ENCODE measurements around the gene JPH2.

The JPH2 gene

DNA sequence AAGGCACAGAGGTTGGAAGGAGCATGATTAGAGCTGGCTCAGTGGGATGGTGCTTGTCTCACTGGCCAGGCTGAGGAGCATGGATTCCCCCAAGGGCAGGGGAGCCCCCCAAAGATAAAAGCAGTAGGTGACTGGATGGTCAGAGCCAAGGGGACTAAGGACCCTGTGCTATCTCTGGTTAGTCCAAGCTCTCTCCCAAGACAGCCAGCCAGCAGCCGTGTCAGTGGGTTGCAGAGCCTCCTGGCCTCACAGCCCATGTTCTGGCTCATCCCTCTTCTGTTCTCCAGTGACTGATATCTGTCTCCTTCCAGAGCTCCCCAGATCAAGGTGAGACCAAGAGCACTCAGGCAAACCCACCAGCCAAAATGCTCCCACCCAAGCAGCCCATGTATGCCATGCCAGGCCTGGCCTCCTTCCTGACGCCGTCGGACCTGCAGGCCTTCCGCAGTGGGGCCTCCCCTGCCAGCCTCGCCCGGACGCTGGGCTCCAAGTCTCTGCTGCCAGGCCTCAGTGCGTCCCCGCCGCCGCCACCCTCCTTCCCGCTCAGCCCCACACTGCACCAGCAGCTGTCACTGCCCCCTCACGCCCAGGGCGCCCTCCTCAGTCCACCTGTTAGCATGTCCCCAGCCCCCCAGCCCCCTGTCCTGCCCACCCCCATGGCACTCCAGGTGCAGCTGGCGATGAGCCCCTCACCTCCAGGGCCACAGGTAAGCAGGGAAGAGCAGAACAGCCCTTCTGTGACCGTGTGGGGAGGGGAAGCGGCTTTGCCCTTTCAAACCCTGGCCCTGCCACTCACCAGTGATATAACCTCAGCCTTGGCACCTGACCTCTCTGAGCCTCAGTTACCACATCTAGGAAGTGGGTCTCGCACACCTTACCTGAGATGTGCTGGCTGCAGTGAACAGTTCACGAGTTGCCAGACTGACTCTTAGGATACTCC is 121.3 kb downstream of the JPH2 start:
- H2AFZ ChIP-seq (ENCODE audit: low read depth), result no peak overlapping the region
- H3K4me2 ChIP-seq, result peak overlapping the region; percentile 94; the same call in 1 of the 2 replicates
- no peaks in the 10 kb centered on the region for H3K79me2 ChIP-seq (ENCODE audit: insufficient read depth, low read depth)
- TF ChIP-seq, protein P1, sequence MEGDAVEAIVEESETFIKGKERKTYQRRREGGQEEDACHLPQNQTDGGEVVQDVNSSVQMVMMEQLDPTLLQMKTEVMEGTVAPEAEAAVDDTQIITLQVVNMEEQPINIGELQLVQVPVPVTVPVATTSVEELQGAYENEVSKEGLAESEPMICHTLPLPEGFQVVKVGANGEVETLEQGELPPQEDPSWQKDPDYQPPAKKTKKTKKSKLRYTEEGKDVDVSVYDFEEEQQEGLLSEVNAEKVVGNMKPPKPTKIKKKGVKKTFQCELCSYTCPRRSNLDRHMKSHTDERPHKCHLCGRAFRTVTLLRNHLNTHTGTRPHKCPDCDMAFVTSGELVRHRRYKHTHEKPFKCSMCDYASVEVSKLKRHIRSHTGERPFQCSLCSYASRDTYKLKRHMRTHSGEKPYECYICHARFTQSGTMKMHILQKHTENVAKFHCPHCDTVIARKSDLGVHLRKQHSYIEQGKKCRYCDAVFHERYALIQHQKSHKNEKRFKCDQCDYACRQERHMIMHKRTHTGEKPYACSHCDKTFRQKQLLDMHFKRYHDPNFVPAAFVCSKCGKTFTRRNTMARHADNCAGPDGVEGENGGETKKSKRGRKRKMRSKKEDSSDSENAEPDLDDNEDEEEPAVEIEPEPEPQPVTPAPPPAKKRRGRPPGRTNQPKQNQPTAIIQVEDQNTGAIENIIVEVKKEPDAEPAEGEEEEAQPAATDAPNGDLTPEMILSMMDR (conservative IDR thresholded peaks at IDR 0.05; ENCODE audit: low read depth, low read length), result no peak
- H3K27ac ChIP-seq, result peak overlapping the region; percentile 99; the same call in 1 of the 2 replicates
- H3K36me3 ChIP-seq (ENCODE audit: insufficient read depth), result no peaks in the 10 kb centered on the region
- no peaks in the 10 kb centered on the region for H4K20me1 ChIP-seq (ENCODE audit: insufficient read depth)
- no peak overlapping the region for H3K4me3 ChIP-seq (IDR thresholded peaks at IDR 0.05; ENCODE audit: insufficient read depth, low read depth, low read length)
- H3K4me1 ChIP-seq (ENCODE audit: low read depth, poor library complexity, severe bottlenecking), result peaks cover 68% of the 10 kb centered on the region
- no peak overlapping the region for H3K9ac ChIP-seq
- no peaks in the 10 kb centered on the region for H3K27me3 ChIP-seq (ENCODE audit: insufficient read depth, low read depth)

DNA sequence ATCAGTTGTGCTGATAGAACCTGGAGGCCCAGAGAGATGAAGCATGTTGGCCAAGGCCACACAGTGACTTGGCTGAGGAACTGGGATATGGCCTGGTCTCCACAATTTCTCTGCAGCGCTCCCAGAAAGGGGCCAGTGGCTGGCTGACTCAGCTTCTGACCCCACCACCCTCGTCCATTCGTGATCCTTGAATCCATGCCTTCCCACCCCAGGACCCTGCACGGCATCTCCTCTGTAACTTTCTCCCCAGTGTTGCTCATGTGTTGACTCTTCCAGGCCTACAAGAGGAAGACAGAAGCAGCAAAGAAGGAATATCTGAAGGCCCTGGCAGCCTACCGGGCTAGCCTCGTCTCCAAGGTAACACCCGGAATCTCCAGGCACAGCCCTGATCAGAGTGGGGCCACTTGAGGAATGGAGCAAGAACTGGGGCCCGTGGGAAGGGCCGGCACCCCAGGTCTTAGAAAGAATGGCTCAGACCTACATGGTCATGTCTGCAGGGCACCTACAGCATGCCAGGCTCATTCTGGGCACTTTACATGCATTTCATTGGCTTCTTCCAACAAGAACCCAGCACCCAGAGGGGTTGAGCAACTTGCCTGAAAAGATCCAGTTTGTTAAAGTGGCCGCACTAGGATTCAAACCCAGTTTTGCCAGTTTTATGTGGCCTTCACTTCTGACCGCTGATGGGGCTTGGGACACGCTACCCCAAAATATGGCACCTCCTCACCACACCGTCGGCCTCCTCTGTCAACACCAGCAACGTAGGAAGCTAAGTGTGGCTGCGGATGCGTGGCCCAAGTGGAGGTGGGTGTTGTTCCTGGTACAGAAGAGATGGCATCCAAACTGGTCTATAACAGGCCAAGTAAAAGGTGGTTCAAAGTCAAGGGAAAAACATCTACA is 122.2 kb downstream of the JPH2 start:
- Histone ChIP-seq H3K27ac (no peak overlapping the region; the same call in 1 of the 2 replicates), H3K9ac (no peak overlapping the region), H3K27me3 (ENCODE audit: insufficient read depth, low read depth) (no peaks in the 10 kb centered on the region), H3K4me2 (no peak overlapping the region), H3K4me3 (IDR thresholded peaks at IDR 0.05; ENCODE audit: insufficient read depth, low read depth, low read length) (no peak overlapping the region), H3K36me3 (ENCODE audit: insufficient read depth) (no peaks in the 10 kb centered on the region), H3K4me1 (ENCODE audit: low read depth, poor library complexity, severe bottlenecking) (peaks cover 64% of the 10 kb centered on the region), H4K20me1 (ENCODE audit: insufficient read depth) (no peaks in the 10 kb centered on the region), H3K79me2 (ENCODE audit: insufficient read depth, low read depth) (no peaks in the 10 kb centered on the region), H2AFZ (ENCODE audit: low read depth) (no peak overlapping the region)
- TF ChIP-seq, protein P1 (conservative IDR thresholded peaks at IDR 0.05; ENCODE audit: low read depth, low read length), result no peak
